ENCODE measurements around the gene AGO1.
"Not testable (repeated sequence)": the region's sequence is repeated elsewhere in the genome, so short reads cannot be mapped to it uniquely, and the experiment has no call there.

AGO1 gene

DNA sequence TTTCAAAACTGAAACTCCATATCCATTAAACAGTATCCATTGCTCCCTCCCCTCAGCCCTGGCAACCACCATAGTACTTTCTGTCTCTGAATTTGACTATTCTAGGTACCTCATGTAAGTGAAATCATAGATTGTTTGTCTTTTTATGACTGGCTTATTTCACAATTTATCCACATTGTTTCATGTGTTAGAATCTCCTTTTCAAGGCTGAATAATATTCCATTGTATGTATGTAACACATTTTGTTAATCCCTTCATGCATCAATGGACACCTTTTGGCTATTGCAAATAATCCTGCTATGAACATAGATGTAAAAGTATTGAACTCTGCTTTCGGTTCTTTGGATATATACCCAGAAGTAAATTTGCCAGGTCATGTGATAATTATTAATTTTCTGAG lies 85.4 kb downstream of the AGO1 start:
- TF ChIP-seq CTCF (conservative IDR thresholded peaks at IDR 0.05; ENCODE audit: low read depth, low read length): no peak
- H3K9ac ChIP-seq: no peak overlapping the region
- no peak overlapping the region for H3K4me2 ChIP-seq
- no peaks in the 10 kb centered on the region for H3K27me3 ChIP-seq (ENCODE audit: insufficient read depth, low read depth)
- H3K36me3 ChIP-seq (ENCODE audit: insufficient read depth): no peaks in the 10 kb centered on the region
- no peaks in the 10 kb centered on the region for H4K20me1 ChIP-seq (ENCODE audit: insufficient read depth)
- H3K4me3 ChIP-seq (IDR thresholded peaks at IDR 0.05; ENCODE audit: insufficient read depth, low read depth, low read length): no peak overlapping the region
- H2AFZ ChIP-seq (ENCODE audit: low read depth): no peak overlapping the region
- H3K79me2 ChIP-seq (ENCODE audit: insufficient read depth, low read depth): no peaks in the 10 kb centered on the region
- no peaks in the 10 kb centered on the region for H3K4me1 ChIP-seq (ENCODE audit: low read depth, poor library complexity, severe bottlenecking)
- no peak overlapping the region for H3K27ac ChIP-seq

DNA sequence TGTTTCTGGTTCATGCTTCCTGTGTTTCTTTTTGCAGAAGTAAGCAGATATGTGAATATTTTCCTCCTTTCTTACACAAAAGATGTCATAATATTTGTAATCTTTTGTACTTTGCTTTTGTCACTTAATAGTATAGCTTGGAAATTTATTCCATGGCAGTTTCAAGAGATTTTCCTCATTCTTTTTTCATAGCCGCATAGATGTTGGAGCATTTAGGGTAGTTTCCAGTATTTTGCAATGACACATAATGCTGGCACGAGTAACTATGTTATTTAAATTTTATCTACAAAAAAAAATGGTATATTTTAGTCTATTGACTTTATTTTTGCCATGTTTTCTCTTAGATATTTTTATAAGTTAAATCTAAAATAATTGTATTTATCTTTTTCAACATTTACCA lies 88.6 kb downstream of the AGO1 start:
- H2AFZ ChIP-seq (ENCODE audit: low read depth): no peak overlapping the region
- no peaks in the 10 kb centered on the region for H3K4me1 ChIP-seq (ENCODE audit: low read depth, poor library complexity, severe bottlenecking)
- no peak overlapping the region for H3K9ac ChIP-seq
- no peaks in the 10 kb centered on the region for H3K27me3 ChIP-seq (ENCODE audit: insufficient read depth, low read depth)
- no peak overlapping the region for H3K4me3 ChIP-seq (IDR thresholded peaks at IDR 0.05; ENCODE audit: insufficient read depth, low read depth, low read length)
- H3K27ac ChIP-seq: no peak overlapping the region
- no peak for TF ChIP-seq CTCF (conservative IDR thresholded peaks at IDR 0.05; ENCODE audit: low read depth, low read length)
- H3K4me2 ChIP-seq: no peak overlapping the region
- no peaks in the 10 kb centered on the region for H3K79me2 ChIP-seq (ENCODE audit: insufficient read depth, low read depth)
- no peaks in the 10 kb centered on the region for H4K20me1 ChIP-seq (ENCODE audit: insufficient read depth)
- H3K36me3 ChIP-seq (ENCODE audit: insufficient read depth): no peaks in the 10 kb centered on the region

DNA sequence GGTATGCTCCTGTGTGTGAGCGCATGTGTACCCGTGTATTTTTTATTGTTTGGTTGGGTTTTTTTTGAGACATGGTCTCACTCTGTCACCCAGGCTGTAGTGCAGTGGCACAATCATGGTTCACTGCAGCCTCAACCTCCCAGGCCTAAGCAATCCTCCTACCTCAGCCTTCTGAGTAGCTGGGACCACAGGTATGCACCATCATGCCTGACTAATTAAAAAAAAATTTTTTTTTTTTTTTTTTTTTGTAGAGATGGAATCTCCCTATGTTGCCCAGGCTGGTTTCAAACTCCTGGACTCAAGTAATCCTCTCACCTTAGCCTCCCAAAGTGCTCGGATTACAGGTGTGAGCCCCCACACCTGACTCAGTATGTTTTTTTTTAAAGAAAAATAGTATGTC lies 89.6 kb downstream of the AGO1 start:
- H3K4me3 ChIP-seq (IDR thresholded peaks at IDR 0.05; ENCODE audit: insufficient read depth, low read depth, low read length); H3K27ac ChIP-seq; H4K20me1 ChIP-seq (ENCODE audit: insufficient read depth); H3K4me2 ChIP-seq; H3K79me2 ChIP-seq (ENCODE audit: insufficient read depth, low read depth); H3K9ac ChIP-seq; H3K27me3 ChIP-seq (ENCODE audit: insufficient read depth, low read depth); H3K36me3 ChIP-seq (ENCODE audit: insufficient read depth); H2AFZ ChIP-seq (ENCODE audit: low read depth); H3K4me1 ChIP-seq (ENCODE audit: low read depth, poor library complexity, severe bottlenecking): not testable (repeated sequence)

DNA sequence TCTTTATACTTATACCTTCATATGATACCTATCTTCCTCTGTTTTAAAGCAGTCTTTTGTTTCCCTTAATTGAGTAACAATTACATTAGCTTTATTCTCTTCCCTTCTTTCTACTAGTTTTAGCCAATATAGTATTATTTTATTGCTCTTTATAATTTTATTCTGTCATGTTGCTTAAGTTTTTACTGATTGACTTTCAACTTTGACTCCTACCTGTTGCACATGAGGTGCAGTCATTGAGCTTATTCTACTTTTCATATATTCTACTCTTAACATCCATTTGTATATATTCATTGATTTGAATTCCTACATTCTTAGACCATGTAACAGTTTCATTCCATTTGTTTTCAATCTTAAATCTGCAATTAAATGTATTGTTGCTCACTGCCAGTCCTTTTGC lies 97.1 kb downstream of the AGO1 start:
- H4K20me1 ChIP-seq (ENCODE audit: insufficient read depth): no peaks in the 10 kb centered on the region
- no peak overlapping the region for H3K9ac ChIP-seq
- no peak overlapping the region for H3K4me3 ChIP-seq (IDR thresholded peaks at IDR 0.05; ENCODE audit: insufficient read depth, low read depth, low read length)
- no peak overlapping the region for H3K4me2 ChIP-seq
- no peaks in the 10 kb centered on the region for H3K79me2 ChIP-seq (ENCODE audit: insufficient read depth, low read depth)
- H3K4me1 ChIP-seq (ENCODE audit: low read depth, poor library complexity, severe bottlenecking): no peaks in the 10 kb centered on the region
- no peak overlapping the region for H3K27ac ChIP-seq
- H2AFZ ChIP-seq (ENCODE audit: low read depth): no peak overlapping the region
- H3K27me3 ChIP-seq (ENCODE audit: insufficient read depth, low read depth): no peaks in the 10 kb centered on the region
- TF ChIP-seq CTCF (conservative IDR thresholded peaks at IDR 0.05; ENCODE audit: low read depth, low read length): no peak
- H3K36me3 ChIP-seq (ENCODE audit: insufficient read depth): no peaks in the 10 kb centered on the region
